ENCODE results near the gene SORL1-AS1.

The SORL1-AS1 gene

GRCh38 chr11:121494355-121495099, 41.8 kb upstream of the SORL1-AS1 start:
- intact Hi-C loops (cut with DNase I): no loop called here
- DNase-seq (no peak), ATAC-seq (peak; percentile 39)
- TF ChIP-seq, protein P1, sequence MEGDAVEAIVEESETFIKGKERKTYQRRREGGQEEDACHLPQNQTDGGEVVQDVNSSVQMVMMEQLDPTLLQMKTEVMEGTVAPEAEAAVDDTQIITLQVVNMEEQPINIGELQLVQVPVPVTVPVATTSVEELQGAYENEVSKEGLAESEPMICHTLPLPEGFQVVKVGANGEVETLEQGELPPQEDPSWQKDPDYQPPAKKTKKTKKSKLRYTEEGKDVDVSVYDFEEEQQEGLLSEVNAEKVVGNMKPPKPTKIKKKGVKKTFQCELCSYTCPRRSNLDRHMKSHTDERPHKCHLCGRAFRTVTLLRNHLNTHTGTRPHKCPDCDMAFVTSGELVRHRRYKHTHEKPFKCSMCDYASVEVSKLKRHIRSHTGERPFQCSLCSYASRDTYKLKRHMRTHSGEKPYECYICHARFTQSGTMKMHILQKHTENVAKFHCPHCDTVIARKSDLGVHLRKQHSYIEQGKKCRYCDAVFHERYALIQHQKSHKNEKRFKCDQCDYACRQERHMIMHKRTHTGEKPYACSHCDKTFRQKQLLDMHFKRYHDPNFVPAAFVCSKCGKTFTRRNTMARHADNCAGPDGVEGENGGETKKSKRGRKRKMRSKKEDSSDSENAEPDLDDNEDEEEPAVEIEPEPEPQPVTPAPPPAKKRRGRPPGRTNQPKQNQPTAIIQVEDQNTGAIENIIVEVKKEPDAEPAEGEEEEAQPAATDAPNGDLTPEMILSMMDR (IDR thresholded peaks at IDR 0.05): no peak
- peaks cover 0 to 42% of the 10 kb centered on the region in 2 donors for H3K36me3 ChIP-seq
- peak overlapping the region in 1 of 2 donors; percentile 13 for H3K27ac ChIP-seq
- no peaks in the 10 kb centered on the region for H3K27me3 ChIP-seq
- H3K9me3 ChIP-seq: no peaks in the 10 kb centered on the region
- no peak overlapping the region for H3K4me3 ChIP-seq
- peaks cover 3 to 20% of the 10 kb centered on the region in 2 donors for H3K4me1 ChIP-seq

DNA sequence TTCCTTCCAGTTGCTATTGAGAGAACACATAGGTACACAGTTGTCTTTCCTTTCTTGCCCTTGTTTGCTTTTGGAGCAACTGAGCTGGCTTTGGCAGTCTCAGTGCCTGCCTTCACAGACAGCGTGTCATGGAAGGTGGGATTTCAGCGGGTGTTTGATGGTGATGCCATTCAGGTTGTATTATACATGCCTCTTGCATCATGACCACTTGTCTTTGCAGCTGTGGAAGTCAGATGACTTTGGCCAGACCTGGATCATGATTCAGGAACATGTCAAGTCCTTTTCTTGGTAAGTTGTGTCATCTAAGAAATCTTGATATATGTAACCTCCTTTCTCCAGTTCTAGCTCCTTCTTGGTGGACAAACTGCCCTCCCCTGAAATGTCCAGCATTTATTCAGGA, 37.1 kb upstream of the SORL1-AS1 start:
- Histone ChIP-seq H3K36me3 (peaks cover 0 to 49% of the 10 kb centered on the region in 2 donors), H3K4me3 (no peak overlapping the region), H3K27ac (no peak overlapping the region), H3K9me3 (no peaks in the 10 kb centered on the region), H3K27me3 (no peaks in the 10 kb centered on the region), H3K4me1 (peaks cover 0 to 12% of the 10 kb centered on the region in 2 donors)
- DNase-seq (no peak), ATAC-seq (no peak)
- intact Hi-C loops (cut with DNase I): no loop called here
- TF ChIP-seq, protein P1 (IDR thresholded peaks at IDR 0.05): no peak

DNA sequence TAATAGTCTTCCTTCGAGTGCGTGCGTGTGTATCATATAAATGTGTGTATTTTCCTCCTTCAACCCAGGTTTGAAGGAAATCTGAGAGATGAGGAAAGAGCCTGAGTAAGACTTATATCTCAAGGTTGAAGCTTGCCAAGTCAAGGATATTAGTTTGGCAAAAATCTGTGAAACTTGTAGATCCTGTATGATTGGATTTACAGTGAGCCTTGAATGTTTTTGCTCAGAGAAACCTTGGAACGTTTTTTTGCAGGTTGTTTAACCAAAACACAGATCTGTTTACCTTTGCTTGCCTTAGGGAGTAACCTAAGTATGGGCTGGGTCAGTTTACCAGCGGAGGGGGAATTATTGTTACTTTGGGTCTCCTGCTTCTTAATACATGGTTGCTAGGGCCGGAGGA, 35.9 kb upstream of the SORL1-AS1 start:
- ATAC-seq: no peak

GRCh38 chr11:121488170-121488569, 35.4 kb upstream of the SORL1-AS1 start:
- Histone ChIP-seq H3K27me3 (no peaks in the 10 kb centered on the region), H3K4me3 (no peak overlapping the region), H3K36me3 (peaks cover 0 to 51% of the 10 kb centered on the region in 2 donors), H3K4me1 (peaks cover 0 to 16% of the 10 kb centered on the region in 2 donors), H3K9me3 (no peaks in the 10 kb centered on the region), H3K27ac (no peak overlapping the region)
- TF ChIP-seq, protein P1 (IDR thresholded peaks at IDR 0.05): no peak
- DNase-seq: no peak
- ATAC-seq: no peak
- intact Hi-C loops (cut with DNase I): no loop called here

More for the DNA sequence above, 35.9 kb upstream of the SORL1-AS1 start:
- intact Hi-C loops (cut with DNase I): no loop called here
- TF ChIP-seq, protein P1 (IDR thresholded peaks at IDR 0.05): no peak
- H3K4me1 ChIP-seq: peaks cover 0 to 11% of the 10 kb centered on the region in 2 donors
- no peak overlapping the region for H3K4me3 ChIP-seq
- no peaks in the 10 kb centered on the region for H3K27me3 ChIP-seq
- H3K27ac ChIP-seq: no peak overlapping the region
- peaks cover 0 to 51% of the 10 kb centered on the region in 2 donors for H3K36me3 ChIP-seq
- DNase-seq: no peak
- no peaks in the 10 kb centered on the region for H3K9me3 ChIP-seq

- Histone ChIP-seq H3K27ac (no peak overlapping the region), H3K9me3 (no peaks in the 10 kb centered on the region), H3K36me3 (peaks cover 0 to 51% of the 10 kb centered on the region in 2 donors), H3K4me1 (peaks cover 0 to 26% of the 10 kb centered on the region in 2 donors), H3K27me3 (no peaks in the 10 kb centered on the region), H3K4me3 (no peak overlapping the region)
- intact Hi-C loops (cut with DNase I): no loop called here
- no peak for DNase-seq
- no peak for ATAC-seq
- TF ChIP-seq, protein P1 (IDR thresholded peaks at IDR 0.05): no peak
Measured at GRCh38 chr11:121487191-121487590, 34.4 kb upstream of the SORL1-AS1 start.
